Hematopoietic multipotent progenitor cell (in vitro differentiated cells): ENCODE data around the gene PDHB. TPM values are rescaled to one million over a fixed set of nuclear protein-coding genes. Genes with fewer than 3 reads are reported as not detected.
A peak's percentile ranks its signal among the peaks of the same experiment; 100 is the strongest.
"Not testable (repeated sequence)": the region's sequence is repeated elsewhere in the genome, so short reads cannot be mapped to it uniquely, and the experiment has no call there.

ENCODE experiments used
- DNase-seq, 3 donors: peaks; one replicate each; pipeline ENCODE4 v3.0.0-alpha.2; 2011 to 2015; ENCODE audit warnings: low read depth in 2 of 3, low spot score in 2 of 3
- total RNA-seq: library from RNA; depleted of rRNA; stranded (reverse); fragments of >200 nt; gene quantifications from one replicate; pipeline ENCODE4 v1.2.3, GENCODE V29; 2012

Gene PDHB
- total RNA-seq, 1 donor = 39.9 TPM

GRCh38 chr3:58440996-58441355 is 7.3 kb upstream of the PDHB start:
- not testable (repeated sequence) for DNase-seq

DNA sequence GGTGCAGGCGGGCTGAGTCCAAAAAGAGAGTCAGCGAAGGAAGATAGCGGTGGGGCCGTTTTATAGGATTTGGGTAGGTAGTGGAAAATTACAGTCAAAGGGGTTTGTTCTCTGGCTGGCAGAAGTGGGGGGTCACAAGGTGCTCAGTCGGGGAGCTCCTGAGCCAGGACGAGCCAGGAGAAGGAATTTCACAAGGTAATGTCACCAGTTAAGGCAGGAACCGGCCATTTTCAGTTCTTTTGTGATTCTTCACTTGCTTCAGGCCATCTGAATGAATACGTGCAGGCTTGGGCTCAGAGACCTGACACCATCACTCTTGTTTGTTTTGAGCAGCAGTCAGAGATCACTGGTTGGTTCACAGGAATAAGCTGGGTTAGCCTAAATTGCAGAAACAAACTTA is 3.6 kb upstream of the PDHB start:
- not testable (repeated sequence) for DNase-seq

GRCh38 chr3:58434990-58435389 is 1.4 kb upstream of the PDHB start:
- DNase-seq = no peak

- DNase-seq = no peak
These were observed 879 bp upstream of the PDHB start for GRCh38 chr3:58434511-58434910.

DNA sequence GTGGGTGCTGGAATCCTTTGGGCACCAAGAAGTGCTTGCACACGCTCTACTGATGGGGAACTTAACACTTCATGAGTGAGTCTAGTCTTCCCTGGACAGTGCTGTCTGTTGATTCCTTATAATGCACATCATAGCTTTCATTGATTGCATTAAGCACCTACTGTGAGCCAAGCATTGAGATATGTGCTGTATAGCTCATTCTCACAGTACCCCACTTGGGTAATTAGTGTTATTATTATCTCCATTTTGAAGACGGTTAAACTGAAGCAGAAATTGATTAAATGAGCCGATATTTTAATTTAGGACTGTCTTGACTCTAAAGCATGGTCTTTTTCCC is 504 bp upstream of the PDHB start:
- DNase-seq = no peak

- DNase-seq = no peak
These were observed 727 bp downstream of the PDHB start for GRCh38 chr3:58432905-58433304.

GRCh38 chr3:58429657-58430056 is 4.0 kb downstream of the PDHB start:
- DNase-seq = no peak

- no peak for DNase-seq
These were observed 5.8 kb downstream of the PDHB start for GRCh38 chr3:58427661-58428361.

GRCh38 chr3:58425782-58426181 is 7.8 kb downstream of the PDHB start:
- no peak for DNase-seq

DNA sequence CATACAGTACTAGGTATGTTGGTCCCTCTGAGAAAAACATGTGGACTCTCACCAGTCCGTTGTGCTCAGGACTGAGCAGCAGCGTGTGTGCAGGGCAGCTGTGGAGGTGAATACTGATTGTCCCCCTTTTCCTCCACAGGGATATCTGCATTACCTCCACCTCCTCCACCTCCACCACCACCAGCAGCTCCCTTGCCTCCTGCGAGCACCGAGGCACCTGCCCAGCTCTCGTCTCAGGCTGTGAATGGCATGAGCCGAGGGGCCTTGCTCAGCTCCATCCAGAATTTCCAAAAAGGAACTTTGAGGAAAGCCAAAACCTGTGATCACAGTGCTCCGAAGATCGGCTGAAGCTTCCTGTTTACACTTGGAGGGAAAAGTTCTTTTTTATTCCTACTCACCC is 9.0 kb downstream of the PDHB start:
- DNase-seq = no peak

DNA sequence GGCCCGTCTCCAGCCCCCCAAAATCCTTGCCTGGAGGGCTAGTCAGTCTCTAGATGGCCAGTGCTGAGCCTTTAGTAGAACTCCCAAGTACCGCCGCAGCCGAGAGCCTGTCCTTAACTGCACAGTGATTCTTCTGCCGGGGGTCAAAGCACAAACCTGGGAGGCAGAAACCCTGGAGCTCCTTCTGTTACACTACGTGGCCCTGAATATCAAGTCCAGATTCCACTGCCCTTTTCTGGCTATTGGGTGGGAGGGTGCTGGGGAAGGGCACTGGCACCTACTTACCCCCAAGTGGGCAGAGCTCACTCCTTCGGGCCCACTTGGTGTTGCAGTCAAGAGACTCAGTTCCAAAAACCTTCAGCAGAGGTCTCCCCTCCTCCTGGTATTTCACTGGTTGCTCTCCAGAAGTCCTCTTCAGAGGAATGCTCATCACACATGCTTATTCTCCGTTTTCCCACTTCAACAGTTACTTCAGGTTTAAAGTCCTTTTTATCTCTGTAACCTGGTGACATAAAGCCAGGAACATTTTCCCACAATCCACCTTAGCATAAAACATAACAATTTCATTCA is 10.8 kb downstream of the PDHB start:
- DNase-seq = peak in 1 of 3 donors; percentile 11

- DNase-seq = no peak
These were observed 12.6 kb downstream of the PDHB start for GRCh38 chr3:58421004-58421403.

DNA sequence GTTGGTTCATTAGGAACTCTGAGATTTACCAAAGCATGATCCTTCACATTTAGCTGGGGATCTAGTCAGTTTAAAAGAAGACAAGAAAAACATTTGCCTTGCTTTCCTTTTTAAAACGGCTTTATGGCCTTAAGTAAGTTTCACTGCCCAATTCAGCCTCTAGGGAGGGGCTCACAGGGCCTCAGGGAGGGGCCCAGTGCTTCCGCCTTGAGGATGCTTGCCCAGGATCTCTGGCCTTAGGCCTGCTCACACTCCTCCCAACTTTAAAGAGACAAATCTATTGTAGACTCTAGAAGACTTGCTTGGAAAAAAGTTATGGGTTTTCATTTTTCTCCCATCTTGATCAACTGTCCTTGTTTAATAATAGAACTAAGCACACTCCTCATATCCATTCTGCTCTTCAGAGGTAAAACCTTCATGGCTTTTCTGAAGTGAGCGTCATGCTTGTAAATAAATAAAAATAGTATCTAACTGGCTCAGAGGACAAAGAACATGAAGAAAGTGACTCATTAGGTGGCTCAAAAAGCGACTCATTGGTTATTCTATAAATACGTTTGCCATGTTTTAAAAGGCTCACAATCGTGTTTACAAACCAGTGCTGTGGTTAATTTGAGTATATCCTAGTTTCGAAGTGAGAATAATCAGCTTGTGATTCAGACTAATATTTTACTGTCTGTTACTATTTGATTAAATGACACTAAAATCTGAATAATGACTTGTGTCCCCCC is 13.7 kb downstream of the PDHB start:
- no peak for DNase-seq

GRCh38 chr3:58418227-58418626 is 15.4 kb downstream of the PDHB start:
- no peak for DNase-seq

GRCh38 chr3:58417075-58417474 is 16.6 kb downstream of the PDHB start:
- DNase-seq = no peak

DNA sequence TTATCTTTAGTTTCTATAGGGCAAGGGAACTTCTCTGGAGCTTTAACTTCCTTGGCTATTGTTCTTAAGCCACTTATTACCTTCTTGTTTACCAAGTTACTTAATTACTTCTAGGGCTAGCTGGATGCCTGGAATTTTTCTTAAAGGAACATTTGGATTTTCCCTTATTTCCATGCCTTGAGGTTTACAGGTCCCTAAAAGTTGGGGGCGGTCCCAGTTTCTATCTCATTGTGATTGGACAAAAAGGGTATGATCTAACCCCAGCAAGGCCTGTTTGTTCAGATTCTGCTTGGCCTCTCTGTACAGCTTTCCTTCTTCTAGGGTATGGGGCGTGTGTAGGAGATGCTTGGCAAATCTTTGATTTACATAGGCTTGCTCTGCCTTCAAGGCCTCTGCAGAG is 17.4 kb downstream of the PDHB start:
- no peak for DNase-seq

- peak in 2 of 3 donors; percentile 64 to 87 for DNase-seq
These were observed 19.0 kb downstream of the PDHB start for GRCh38 chr3:58414538-58415197.

GRCh38 chr3:58411851-58412830 is 21.5 kb downstream of the PDHB start:
- DNase-seq = no peak

DNA sequence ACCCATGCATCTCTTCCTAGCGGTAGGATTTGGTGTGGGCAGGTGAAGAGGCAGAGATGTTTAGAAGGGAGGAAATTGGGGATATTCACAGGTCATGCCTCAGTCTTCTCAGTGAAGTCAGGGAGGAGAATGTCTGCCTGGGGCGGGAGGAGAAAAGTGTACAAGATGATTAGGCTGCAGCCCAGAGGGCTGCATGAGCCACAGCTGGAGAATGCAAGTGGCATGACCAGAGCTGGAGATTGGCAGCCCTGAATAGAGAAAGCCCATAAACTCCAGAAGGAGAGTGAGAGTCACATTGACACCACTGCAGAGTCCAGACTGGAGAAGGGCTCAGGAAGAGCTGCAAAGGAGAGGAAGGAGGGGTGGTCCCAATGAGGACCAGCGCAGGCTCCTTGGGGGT is 22.6 kb downstream of the PDHB start:
- DNase-seq = no peak

- no peak for DNase-seq
These were observed 24.0 kb downstream of the PDHB start for GRCh38 chr3:58409663-58410062.

GRCh38 chr3:58408906-58409305 is 24.7 kb downstream of the PDHB start:
- no peak for DNase-seq
